Measurements from ENCODE around the gene TPGS2. TPM values are rescaled to one million over a fixed set of nuclear protein-coding genes. Genes with fewer than 3 reads are reported as not detected.
"Not testable (repeated sequence)": the region's sequence is repeated elsewhere in the genome, so short reads cannot be mapped to it uniquely, and the experiment has no call there.

The TPGS2 gene
- polyA plus RNA-seq, 2 of the 4 experiments (the other 2 are of a cell fraction), result 71.9 to 143 TPM

- TF ChIP-seq RAD21 (conservative IDR thresholded peaks at IDR 0.05 in 1 of 2, IDR thresholded peaks at IDR 0.05 in 1 of 2), result peak in 1 of 2 experiments; percentile 23; a peak in 1 of 5 replicates
- TF ChIP-seq, protein P1, sequence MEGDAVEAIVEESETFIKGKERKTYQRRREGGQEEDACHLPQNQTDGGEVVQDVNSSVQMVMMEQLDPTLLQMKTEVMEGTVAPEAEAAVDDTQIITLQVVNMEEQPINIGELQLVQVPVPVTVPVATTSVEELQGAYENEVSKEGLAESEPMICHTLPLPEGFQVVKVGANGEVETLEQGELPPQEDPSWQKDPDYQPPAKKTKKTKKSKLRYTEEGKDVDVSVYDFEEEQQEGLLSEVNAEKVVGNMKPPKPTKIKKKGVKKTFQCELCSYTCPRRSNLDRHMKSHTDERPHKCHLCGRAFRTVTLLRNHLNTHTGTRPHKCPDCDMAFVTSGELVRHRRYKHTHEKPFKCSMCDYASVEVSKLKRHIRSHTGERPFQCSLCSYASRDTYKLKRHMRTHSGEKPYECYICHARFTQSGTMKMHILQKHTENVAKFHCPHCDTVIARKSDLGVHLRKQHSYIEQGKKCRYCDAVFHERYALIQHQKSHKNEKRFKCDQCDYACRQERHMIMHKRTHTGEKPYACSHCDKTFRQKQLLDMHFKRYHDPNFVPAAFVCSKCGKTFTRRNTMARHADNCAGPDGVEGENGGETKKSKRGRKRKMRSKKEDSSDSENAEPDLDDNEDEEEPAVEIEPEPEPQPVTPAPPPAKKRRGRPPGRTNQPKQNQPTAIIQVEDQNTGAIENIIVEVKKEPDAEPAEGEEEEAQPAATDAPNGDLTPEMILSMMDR (IDR thresholded peaks at IDR 0.05), result peak; percentile 20; the same call in 2 of the 3 replicates
- TF ChIP-seq BHLHE40 (IDR thresholded peaks at IDR 0.05; ENCODE audit: low read depth, low read length), result no peak
- Histone ChIP-seq H3K4me3 (no peak overlapping the region), H3K4me2 (no peak overlapping the region), H3K27ac (no peak overlapping the region), H3K4me1 (no peaks in the 10 kb centered on the region), H3K9me3 (no peaks in the 10 kb centered on the region)
- ATAC-seq, result peak in 1 of 2 experiments; percentile 84; a peak in 3 of 6 replicates
- POLR2A ChIA-PET, result no interaction called here
- CTCF ChIA-PET, result interaction anchor here (1.0 kb wide), 2 partner anchors 39 to 82 kb away, joined by 3 read pairs; no protein-coding TSS in a partner anchor
- FAIRE-seq, result no peak
- peak; percentile 16 to 22 for DNase-seq (ENCODE audit: low read depth in 1 of 2, low spot score in 1 of 2)
- WGBS (ENCODE audit: missing lambda C conversion rate), result 39% methylated on average over 5 of the region's 6 CpGs
Measured at GRCh38 chr18:36769611-36770314, 59.0 kb downstream of the TPGS2 start.

DNA sequence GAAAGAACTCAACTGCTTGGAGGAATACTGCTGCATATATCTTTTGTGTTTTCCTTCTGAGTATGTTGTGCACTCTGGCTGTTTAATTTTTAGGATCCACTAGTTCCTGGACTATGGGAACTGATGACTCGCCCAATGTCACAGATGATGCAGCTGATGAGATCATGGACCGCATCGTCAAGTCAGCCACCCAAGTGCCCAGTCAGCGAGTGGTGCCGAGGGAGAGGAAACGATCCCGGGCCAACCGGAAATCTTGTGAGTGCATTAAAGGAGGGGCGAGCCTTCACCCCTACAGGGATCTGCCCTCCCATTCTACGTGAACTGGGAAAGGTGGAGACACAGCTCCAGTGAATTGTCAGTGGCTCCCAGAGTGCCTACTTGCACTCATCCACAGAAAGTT is 59.6 kb downstream of the TPGS2 start:
- DNase-seq (ENCODE audit: low read depth in 1 of 2, low spot score in 1 of 2) (no peak), FAIRE-seq (no peak), ATAC-seq (no peak)
- H3K27ac ChIP-seq, result no peak overlapping the region
- 80% methylated on average over 10 of the region's 10 CpGs for WGBS (ENCODE audit: missing lambda C conversion rate)
- CTCF ChIA-PET, result interaction anchor here (1.0 kb wide), 2 partner anchors 40 to 81 kb away, joined by 3 read pairs; no protein-coding TSS in a partner anchor
- no peak overlapping the region for H3K4me2 ChIP-seq
- no peak overlapping the region for H3K4me3 ChIP-seq
- no peaks in the 10 kb centered on the region for H3K9me3 ChIP-seq
- POLR2A ChIA-PET, result no interaction called here
- no peaks in the 10 kb centered on the region for H3K4me1 ChIP-seq
- TF ChIP-seq HOXB5 (CRISPR knock-in tag; IDR thresholded peaks at IDR 0.05), result no peak
- no peak for TF ChIP-seq E2F6 (IDR thresholded peaks at IDR 0.05; ENCODE audit: borderline replicate concordance, low read depth)

GRCh38 chr18:36766836-36767235 is 62.0 kb downstream of the TPGS2 start:
- no peak for ATAC-seq
- Histone ChIP-seq H3K9me3 (no peaks in the 10 kb centered on the region), H3K4me1 (no peaks in the 10 kb centered on the region), H3K4me3 (no peak overlapping the region), H3K4me2 (no peak overlapping the region), H3K27ac (no peak overlapping the region)
- CTCF ChIA-PET, result no interaction called here
- TF ChIP-seq MAZ (IDR thresholded peaks at IDR 0.05; ENCODE audit: borderline replicate concordance, low read depth, low read length), result no peak
- TF ChIP-seq POLR2AphosphoS2 (conservative IDR thresholded peaks at IDR 0.05; ENCODE audit: low read length), result no peak
- no peak for TF ChIP-seq BHLHE40 (IDR thresholded peaks at IDR 0.05; ENCODE audit: low read depth, low read length)
- no peak for TF ChIP-seq KDM5A (IDR thresholded peaks at IDR 0.05)
- POLR2A ChIA-PET, result no interaction called here
- FAIRE-seq, result no peak
- 42% methylated on average over 3 of the region's 3 CpGs for WGBS (ENCODE audit: missing lambda C conversion rate)
- DNase-seq (ENCODE audit: low read depth in 1 of 2, low spot score in 1 of 2), result no peak

- POLR2A ChIA-PET; DNase-seq (ENCODE audit: low read depth in 1 of 2, low spot score in 1 of 2); FAIRE-seq; H3K4me3 ChIP-seq; H3K27ac ChIP-seq; H3K9me3 ChIP-seq; ATAC-seq; CTCF ChIA-PET; H3K4me1 ChIP-seq; H3K4me2 ChIP-seq: not testable (repeated sequence)
- 79% methylated on average over 26 of the region's 26 CpGs for WGBS (ENCODE audit: missing lambda C conversion rate)
Measured at GRCh38 chr18:36762965-36763364, 65.8 kb downstream of the TPGS2 start.

GRCh38 chr18:36762074-36762473 is 66.7 kb downstream of the TPGS2 start:
- H3K27ac ChIP-seq, result no peak overlapping the region
- TF ChIP-seq, protein P2, sequence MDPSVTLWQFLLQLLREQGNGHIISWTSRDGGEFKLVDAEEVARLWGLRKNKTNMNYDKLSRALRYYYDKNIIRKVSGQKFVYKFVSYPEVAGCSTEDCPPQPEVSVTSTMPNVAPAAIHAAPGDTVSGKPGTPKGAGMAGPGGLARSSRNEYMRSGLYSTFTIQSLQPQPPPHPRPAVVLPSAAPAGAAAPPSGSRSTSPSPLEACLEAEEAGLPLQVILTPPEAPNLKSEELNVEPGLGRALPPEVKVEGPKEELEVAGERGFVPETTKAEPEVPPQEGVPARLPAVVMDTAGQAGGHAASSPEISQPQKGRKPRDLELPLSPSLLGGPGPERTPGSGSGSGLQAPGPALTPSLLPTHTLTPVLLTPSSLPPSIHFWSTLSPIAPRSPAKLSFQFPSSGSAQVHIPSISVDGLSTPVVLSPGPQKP (IDR thresholded peaks at IDR 0.05; ENCODE audit: low read depth, low read length), result no peak
- TF ChIP-seq, protein P3, sequence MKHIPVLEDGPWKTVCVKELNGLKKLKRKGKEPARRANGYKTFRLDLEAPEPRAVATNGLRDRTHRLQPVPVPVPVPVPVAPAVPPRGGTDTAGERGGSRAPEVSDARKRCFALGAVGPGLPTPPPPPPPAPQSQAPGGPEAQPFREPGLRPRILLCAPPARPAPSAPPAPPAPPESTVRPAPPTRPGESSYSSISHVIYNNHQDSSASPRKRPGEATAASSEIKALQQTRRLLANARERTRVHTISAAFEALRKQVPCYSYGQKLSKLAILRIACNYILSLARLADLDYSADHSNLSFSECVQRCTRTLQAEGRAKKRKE (CRISPR knock-in tag; IDR thresholded peaks at IDR 0.05; ENCODE audit: low read depth), result no peak
- TF ChIP-seq SMC3 (IDR thresholded peaks at IDR 0.05) (no peak), HDAC2 (IDR thresholded peaks at IDR 0.05) (no peak), SREBF2 (IDR thresholded peaks at IDR 0.05) (no peak), GATA3 (IDR thresholded peaks at IDR 0.05; ENCODE audit: borderline replicate concordance) (no peak), JUNB (IDR thresholded peaks at IDR 0.05) (no peak), CBX8 (IDR thresholded peaks at IDR 0.05) (no peak), TP53 (CRISPR knock-in tag; IDR thresholded peaks at IDR 0.05) (no peak)
- no peaks in the 10 kb centered on the region for H3K9me3 ChIP-seq
- no peaks in the 10 kb centered on the region for H3K4me1 ChIP-seq
- no peak for ATAC-seq
- CTCF ChIA-PET, result interaction anchor here (1.0 kb wide), 1 partner anchor 9 kb away, joined by 3 read pairs; no protein-coding TSS in a partner anchor
- FAIRE-seq, result no peak
- DNase-seq (ENCODE audit: low read depth in 1 of 2, low spot score in 1 of 2), result no peak
- H3K4me3 ChIP-seq, result no peak overlapping the region
- 57% methylated on average over 2 of the region's 2 CpGs for WGBS (ENCODE audit: missing lambda C conversion rate)
- POLR2A ChIA-PET, result no interaction called here
- H3K4me2 ChIP-seq, result no peak overlapping the region

Measured in A549 (cell line).